AG20443 (cell line): ENCODE data around the gene CASK.
"Not testable (repeated sequence)": the region's sequence is repeated elsewhere in the genome, so short reads cannot be mapped to it uniquely, and the experiment has no call there.

ENCODE experiments used
- DNase-seq: peaks from one replicate; pipeline ENCODE4 v3.0.0; 2012; ENCODE audit warnings: low spot score, mixed read lengths

The CASK gene

GRCh38 chrX:41515376-41515775 lies 408.0 kb downstream of the CASK start:
- DNase-seq = no peak

GRCh38 chrX:41514179-41514578 lies 409.2 kb downstream of the CASK start:
- no peak for DNase-seq

- not testable (repeated sequence) for DNase-seq
Observed at GRCh38 chrX:41512853-41513252, 410.5 kb downstream of the CASK start.

- no peak for DNase-seq
Observed at GRCh38 chrX:41512394-41512793, 411.0 kb downstream of the CASK start.

GRCh38 chrX:41507919-41508318 lies 415.4 kb downstream of the CASK start:
- no peak for DNase-seq

GRCh38 chrX:41502004-41502403 lies 421.4 kb downstream of the CASK start:
- no peak for DNase-seq

- no peak for DNase-seq
Observed at GRCh38 chrX:41499984-41500383, 423.4 kb downstream of the CASK start.

- DNase-seq = no peak
Observed at GRCh38 chrX:41499195-41499594, 424.2 kb downstream of the CASK start.

- DNase-seq = peak; percentile 66
Observed at GRCh38 chrX:41491267-41492004, 431.9 kb downstream of the CASK start.

- no peak for DNase-seq
Observed at GRCh38 chrX:41490446-41490845, 432.9 kb downstream of the CASK start.

- no peak for DNase-seq
Observed at GRCh38 chrX:41482154-41482850, 441.1 kb downstream of the CASK start.

- peak; percentile 25 for DNase-seq
Observed at GRCh38 chrX:41481264-41482109, 441.9 kb downstream of the CASK start.

GRCh38 chrX:41480508-41481260 lies 442.7 kb downstream of the CASK start:
- DNase-seq = no peak

- DNase-seq = no peak
Observed at GRCh38 chrX:41478381-41478911, 444.9 kb downstream of the CASK start.

- DNase-seq = no peak
Observed at GRCh38 chrX:41475591-41476241, 447.6 kb downstream of the CASK start.

GRCh38 chrX:41475191-41475590 lies 448.2 kb downstream of the CASK start:
- DNase-seq = no peak

- DNase-seq = no peak
Observed at GRCh38 chrX:41474726-41475100, 448.6 kb downstream of the CASK start.

GRCh38 chrX:41473936-41474725 lies 449.2 kb downstream of the CASK start:
- no peak for DNase-seq

- no peak for DNase-seq
Observed at GRCh38 chrX:41472231-41472815, 451.0 kb downstream of the CASK start.

- no peak for DNase-seq
Observed at GRCh38 chrX:41471786-41472185, 451.6 kb downstream of the CASK start.
